HepG2 (cell line): ENCODE results near the gene PEX14. TPM values are rescaled to one million over a fixed set of nuclear protein-coding genes. Genes with fewer than 3 reads are reported as not detected.

ENCODE experiments used
- CEBPB ChIP-seq: IDR thresholded peaks from 2 replicates; pipeline ENCODE4 v1.6.1; 2011; ENCODE audit warnings: low read depth, low read length, improper control_type of control experiment, borderline replicate concordance
- FOXC1 ChIP-seq: sonication (generic); formaldehyde crosslinking; IDR thresholded peaks from 2 replicates; pipeline ENCODE4 v1.8.0; 2022; ENCODE audit warnings: mild to moderate bottlenecking, missing genetic modification reagents, borderline replicate concordance
- GTF3A ChIP-seq: sonication (generic); formaldehyde crosslinking; conservative IDR thresholded peaks from 2 replicates; pipeline ENCODE4 v1.4.0; 2020; ENCODE audit warnings: mild to moderate bottlenecking, missing genetic modification reagents
- HOXD1 ChIP-seq: sonication (generic); formaldehyde crosslinking; IDR thresholded peaks from 2 replicates; pipeline ENCODE4 v1.5.0; 2020; ENCODE audit warnings: missing genetic modification reagents
- IRX3 ChIP-seq: sonication (generic); formaldehyde crosslinking; IDR thresholded peaks from 2 replicates; pipeline ENCODE4 v1.8.1; 2023; ENCODE audit warnings: mild to moderate bottlenecking, low read depth, missing genetic modification reagents, borderline replicate concordance
- KAT8 ChIP-seq: IDR thresholded peaks from 2 replicates; pipeline ENCODE4 v1.6.1; 2016; ENCODE audit warnings: missing genetic modification reagents, missing compliant biosample characterization
- MIER2 ChIP-seq: IDR thresholded peaks from 2 replicates; pipeline ENCODE4 v1.6.1; 2016; ENCODE audit warnings: missing biosample characterization, missing genetic modification reagents
- MYC ChIP-seq: sonication (generic); formaldehyde crosslinking; IDR thresholded peaks from 2 replicates; pipeline ENCODE4 v1.9.0; 2021; ENCODE audit warnings: missing genetic modification reagents, borderline replicate concordance
- NR1H2 ChIP-seq: sonication (generic); formaldehyde crosslinking; IDR thresholded peaks from 2 replicates; pipeline ENCODE4 v1.8.1; 2022; ENCODE audit warnings: low read depth, missing genetic modification reagents, borderline replicate concordance
- PHF8 ChIP-seq: sonication (generic); formaldehyde crosslinking; IDR thresholded peaks from 2 replicates; pipeline ENCODE4 v1.5.0; 2020; ENCODE audit warnings: missing genetic modification reagents
- PPARG ChIP-seq: conservative IDR thresholded peaks from 2 replicates; pipeline ENCODE4 v1.6.1; 2016; ENCODE audit warnings: missing biosample characterization, missing genetic modification reagents
- RAD51 ChIP-seq: fragments of 450-650 bp; IDR thresholded peaks from 2 replicates; pipeline ENCODE4 v1.6.1; 2016; ENCODE audit warnings: borderline replicate concordance
- SOX6 ChIP-seq, 2 experiments: fragments of 450-650 bp in 1 of 2; sonication (generic) in 1 of 2; formaldehyde crosslinking in 1 of 2; IDR thresholded peaks; 2 replicates each; pipeline versions ENCODE4 v1.4.0 to v1.6.1; 2017 to 2020; ENCODE audit warnings: antibody characterized with exemption in 1 of 2, mild to moderate bottlenecking in 1 of 2, missing genetic modification reagents in 1 of 2
- TFE3 ChIP-seq: IDR thresholded peaks from 2 replicates; pipeline ENCODE4 v1.6.1; 2016
- THAP11 ChIP-seq: IDR thresholded peaks from 2 replicates; pipeline ENCODE4 v1.6.1; 2016; ENCODE audit warnings: missing biosample characterization, missing genetic modification reagents
- THAP9 ChIP-seq: sonication (generic); formaldehyde crosslinking; IDR thresholded peaks from 2 replicates; pipeline ENCODE4; 2020; ENCODE audit warnings: missing genetic modification reagents, mild to moderate bottlenecking, borderline replicate concordance
- ZNF180 ChIP-seq: sonication (generic); formaldehyde crosslinking; IDR thresholded peaks from 2 replicates; pipeline ENCODE4 v1.4.0; 2020; ENCODE audit warnings: low read depth, missing genetic modification reagents, borderline replicate concordance
- ZNF205 ChIP-seq: IDR thresholded peaks from 2 replicates; pipeline ENCODE4 v1.6.1; 2018; ENCODE audit warnings: missing biosample characterization, missing genetic modification reagents
- ZNF225 ChIP-seq: sonication (generic); formaldehyde crosslinking; IDR thresholded peaks from 2 replicates; pipeline ENCODE4 v1.4.0; 2020; ENCODE audit warnings: mild to moderate bottlenecking, missing genetic modification reagents
- ZNF703 ChIP-seq: sonication (generic); formaldehyde crosslinking; IDR thresholded peaks from 2 replicates; pipeline ENCODE4 v1.5.1; 2020; ENCODE audit warnings: missing genetic modification reagents, mild to moderate bottlenecking, moderate library complexity, borderline replicate concordance
- ZUFSP ChIP-seq: sonication (generic); formaldehyde crosslinking; IDR thresholded peaks from 2 replicates; pipeline ENCODE4 v1.9.0; 2021; ENCODE audit warnings: missing genetic modification reagents, mild to moderate bottlenecking, borderline replicate concordance
- polyA plus RNA-seq, 8 experiments: library from polyadenylated mRNA; depleted of rRNA in 3 of 8; stranded (reverse) in 7 of 8; unstranded in 1 of 8; fragments of >200 nt; fragmentation: Illumina TruSeq in 4 of 8; extraction: Trizol in 4 of 8; gene quantifications; 2 replicates each; pipeline versions ENCODE4 v1.2.1 to v1.2.3, GENCODE V29; 2011 to 2016; ENCODE audit warnings: low read depth in 4 of 8, missing spikeins in 1 of 8, mixed read lengths in 1 of 8; ENCODE audit not compliant: insufficient read depth in 1 of 8
- total RNA-seq, 5 experiments: library from RNA; depleted of rRNA; stranded (reverse); fragments of >200 nt; fragmentation: Illumina TruSeq; extraction: Trizol; gene quantifications; 2 replicates each; pipeline ENCODE4 v1.2.3, GENCODE V29; 2016; ENCODE audit warnings: low read depth in 1 of 5
- TF ChIP-seq, protein P1 (sequence below): sonication (generic); formaldehyde crosslinking; IDR thresholded peaks from 2 replicates; pipeline ENCODE4 v1.5.0; 2020; ENCODE audit warnings: missing genetic modification reagents

The PEX14 gene
- total and polyA plus RNA-seq, 2 of the 13 experiments (the other 11 are each of a cell fraction or from before 2014, with no cell fraction given), result 6.5 to 9.9 TPM

- TF ChIP-seq ZNF225 (CRISPR knock-in tag), result peak; percentile 72; the same call in 1 of the 2 replicates
- peak; percentile 62; the same call in 1 of the 2 replicates for TF ChIP-seq HOXD1 (CRISPR knock-in tag)
- TF ChIP-seq KAT8 (CRISPR knock-in tag), result peak; percentile 92
- TF ChIP-seq THAP11, result peak; percentile 100
- TF ChIP-seq MIER2, result peak; percentile 56; the same call in 1 of the 2 replicates
- TF ChIP-seq ZUFSP (CRISPR knock-in tag), result no peak
- TF ChIP-seq IRX3, result no peak
- peak; percentile 88; the same call in 1 of the 2 replicates for TF ChIP-seq THAP9
- TF ChIP-seq RAD51, result peak; percentile 92
- no peak for TF ChIP-seq SOX6 (IDR thresholded peaks at IDR 0.05)
- TF ChIP-seq SOX6 (CRISPR knock-in tag; IDR thresholded peaks at IDR 0.05), result peak; percentile 64
- TF ChIP-seq MYC (CRISPR knock-in tag), result peak; percentile 92
- TF ChIP-seq NR1H2 (CRISPR knock-in tag), result peak; percentile 48; the same call in 1 of the 2 replicates
- TF ChIP-seq ZNF180 (CRISPR knock-in tag), result peak; percentile 40; the same call in 1 of the 2 replicates
- no peak for TF ChIP-seq ZNF703 (CRISPR knock-in tag)
- TF ChIP-seq CEBPB, result no peak
- TF ChIP-seq PPARG (CRISPR knock-in tag), result peak; percentile 64
- peak; percentile 95 for TF ChIP-seq FOXC1
- TF ChIP-seq PHF8 (CRISPR knock-in tag), result peak; percentile 93
- TF ChIP-seq GTF3A, result no peak
- peak; percentile 67 for TF ChIP-seq ZNF205 (CRISPR knock-in tag)
- TF ChIP-seq, protein P1, sequence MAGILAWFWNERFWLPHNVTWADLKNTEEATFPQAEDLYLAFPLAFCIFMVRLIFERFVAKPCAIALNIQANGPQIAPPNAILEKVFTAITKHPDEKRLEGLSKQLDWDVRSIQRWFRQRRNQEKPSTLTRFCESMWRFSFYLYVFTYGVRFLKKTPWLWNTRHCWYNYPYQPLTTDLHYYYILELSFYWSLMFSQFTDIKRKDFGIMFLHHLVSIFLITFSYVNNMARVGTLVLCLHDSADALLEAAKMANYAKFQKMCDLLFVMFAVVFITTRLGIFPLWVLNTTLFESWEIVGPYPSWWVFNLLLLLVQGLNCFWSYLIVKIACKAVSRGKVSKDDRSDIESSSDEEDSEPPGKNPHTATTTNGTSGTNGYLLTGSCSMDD (CRISPR knock-in tag), result no peak
- TF ChIP-seq TFE3 (CRISPR knock-in tag), result peak; percentile 99
Observed at GRCh38 chr1:10472220-10473144, 2.3 kb upstream of the PEX14 start, which contains the start of gene DFFA (continued).
